Adipocyte (in vitro differentiated cells): Measurements from ENCODE around the gene CD74.

Experiments used
- DNase-seq: peaks from one replicate; pipeline ENCODE4 v3.0.0-alpha.2; 2015; ENCODE audit warnings: low read depth
- H3K27me3 ChIP-seq: replicated peaks from 2 replicates; pipeline ENCODE4 v1.7.0; 2013; ENCODE audit warnings: mild to moderate bottlenecking, low read length, moderate library complexity; ENCODE audit not compliant: control insufficient read depth, insufficient read depth
- H3K36me3 ChIP-seq: 2 replicates; pipeline ENCODE4 v1.7.0; 2013; ENCODE audit warnings: low read length, mild to moderate bottlenecking, moderate library complexity; ENCODE audit not compliant: control insufficient read depth, insufficient read depth, severe bottlenecking
- H3K4me1 ChIP-seq: 2 replicates; pipeline ENCODE4 v1.7.0; 2013; ENCODE audit warnings: mild to moderate bottlenecking, low read length, moderate library complexity; ENCODE audit not compliant: control insufficient read depth, insufficient read depth
- H3K4me3 ChIP-seq: 2 replicates; pipeline ENCODE4 v1.7.0; 2013; ENCODE audit warnings: mild to moderate bottlenecking, low read length, moderate library complexity
- H3K9ac ChIP-seq: 2 replicates; pipeline ENCODE4 v1.7.0; 2013; ENCODE audit warnings: mild to moderate bottlenecking, low read length, moderate library complexity
- H3K9me3 ChIP-seq: 2 replicates; pipeline ENCODE4 v1.7.0; 2013; ENCODE audit warnings: mild to moderate bottlenecking, low read length, moderate library complexity; ENCODE audit not compliant: control insufficient read depth

The CD74 gene

DNA sequence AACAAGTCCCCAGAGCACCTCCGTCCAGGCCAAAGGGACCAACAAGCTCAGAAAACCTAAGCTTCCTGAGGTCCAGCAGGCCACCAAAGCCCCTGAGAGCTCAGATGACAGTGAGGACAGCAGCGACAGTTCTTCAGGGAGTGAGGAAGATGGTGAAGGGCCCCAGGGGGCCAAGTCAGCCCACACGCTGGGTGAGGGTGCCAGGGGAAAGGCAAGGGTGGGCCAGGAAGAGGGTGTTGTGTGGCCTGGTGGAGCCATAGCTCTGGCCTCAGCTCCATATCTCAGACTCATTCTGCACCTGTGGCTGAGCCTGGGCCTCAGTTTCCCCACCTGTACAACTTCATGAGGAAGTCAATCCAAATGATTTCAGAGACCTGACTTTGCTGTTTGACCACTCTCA is 20.7 kb downstream of the CD74 start:
- Histone ChIP-seq H3K9ac (no peak overlapping the region), H3K36me3 (peaks cover 77% of the 10 kb centered on the region), H3K9me3 (no peaks in the 10 kb centered on the region), H3K4me3 (no peak overlapping the region), H3K27me3 (no peaks in the 10 kb centered on the region), H3K4me1 (no peaks in the 10 kb centered on the region)
- no peak for DNase-seq

DNA sequence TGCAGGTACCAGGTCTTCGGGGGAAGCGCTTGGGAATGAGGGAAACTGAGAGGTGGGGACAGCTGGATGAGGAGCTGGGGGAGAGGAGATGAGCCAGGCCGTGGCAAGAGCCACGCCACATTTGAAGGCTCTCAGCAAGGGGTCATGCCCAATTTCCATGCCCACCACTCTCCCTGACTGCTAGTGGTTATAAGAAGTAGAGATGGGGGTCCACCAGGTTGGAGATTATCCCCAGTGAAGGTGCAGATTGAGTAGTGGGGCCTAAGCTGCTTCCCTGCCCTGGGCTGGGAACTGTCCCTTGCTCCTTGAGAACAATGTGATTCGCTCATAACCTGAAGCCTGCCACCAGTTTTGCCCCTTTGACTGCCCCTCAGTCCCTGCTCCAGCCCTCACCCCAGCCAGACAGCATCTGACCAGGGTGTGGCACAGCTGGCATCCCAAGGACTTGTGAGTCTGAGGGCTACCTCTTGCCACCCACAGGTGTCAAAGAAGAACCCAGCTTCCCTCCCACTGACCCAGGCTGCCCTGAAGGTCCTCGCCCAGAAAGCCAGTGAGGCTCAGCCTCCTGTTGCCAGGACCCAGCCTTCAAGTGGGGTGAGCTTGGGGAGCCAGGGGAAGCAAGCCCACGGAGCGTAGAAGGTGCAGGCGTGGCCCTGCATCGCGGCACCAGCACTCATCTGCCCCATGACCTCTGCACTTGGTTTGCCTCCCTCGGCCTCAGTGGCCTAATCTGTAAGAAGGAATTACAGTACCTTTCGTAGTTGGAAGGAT is 21.5 kb downstream of the CD74 start:
- Histone ChIP-seq H3K4me3 (no peak overlapping the region), H3K4me1 (no peaks in the 10 kb centered on the region), H3K9me3 (no peaks in the 10 kb centered on the region), H3K27me3 (no peaks in the 10 kb centered on the region), H3K36me3 (peaks cover 79% of the 10 kb centered on the region), H3K9ac (no peak overlapping the region)
- DNase-seq, result no peak

DNA sequence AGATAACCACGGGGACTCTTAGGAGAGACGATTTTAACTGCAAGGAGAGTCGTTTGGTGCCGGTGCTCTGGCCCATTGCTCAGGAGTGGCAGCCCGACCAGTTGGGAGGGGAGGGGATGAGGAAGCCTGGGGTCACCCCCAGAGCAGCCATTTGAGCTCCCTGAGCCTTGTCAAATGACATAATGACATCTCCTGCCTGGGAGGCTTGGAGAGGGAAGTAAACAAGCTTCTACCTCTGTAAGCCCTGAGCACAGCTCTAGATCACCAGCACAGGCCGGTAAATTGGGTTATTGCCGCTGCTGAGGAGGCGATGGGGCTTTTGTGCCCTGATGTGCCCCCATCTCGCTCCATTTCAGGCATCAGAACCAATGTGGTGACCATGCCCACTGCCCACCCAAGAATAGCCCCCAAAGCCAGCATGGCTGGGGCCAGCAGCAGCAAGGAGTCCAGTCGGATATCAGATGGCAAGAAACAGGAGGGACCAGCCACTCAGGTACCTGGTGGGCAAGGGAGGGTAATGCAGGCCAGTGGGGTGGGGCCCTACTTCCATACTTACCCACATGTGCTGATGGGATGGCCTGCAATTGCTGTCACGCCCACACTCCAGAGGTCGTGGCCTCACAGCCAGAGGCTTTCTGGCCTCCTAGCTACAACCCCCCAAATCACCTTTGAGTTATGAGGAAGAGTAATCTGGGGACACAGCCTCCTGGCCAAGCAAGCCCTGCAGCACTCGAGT is 23.0 kb downstream of the CD74 start:
- no peaks in the 10 kb centered on the region for H3K9me3 ChIP-seq
- no peak overlapping the region for H3K4me3 ChIP-seq
- no peaks in the 10 kb centered on the region for H3K4me1 ChIP-seq
- H3K27me3 ChIP-seq, result no peaks in the 10 kb centered on the region
- peaks cover 69% of the 10 kb centered on the region for H3K36me3 ChIP-seq
- H3K9ac ChIP-seq, result no peak overlapping the region
- no peak for DNase-seq

DNA sequence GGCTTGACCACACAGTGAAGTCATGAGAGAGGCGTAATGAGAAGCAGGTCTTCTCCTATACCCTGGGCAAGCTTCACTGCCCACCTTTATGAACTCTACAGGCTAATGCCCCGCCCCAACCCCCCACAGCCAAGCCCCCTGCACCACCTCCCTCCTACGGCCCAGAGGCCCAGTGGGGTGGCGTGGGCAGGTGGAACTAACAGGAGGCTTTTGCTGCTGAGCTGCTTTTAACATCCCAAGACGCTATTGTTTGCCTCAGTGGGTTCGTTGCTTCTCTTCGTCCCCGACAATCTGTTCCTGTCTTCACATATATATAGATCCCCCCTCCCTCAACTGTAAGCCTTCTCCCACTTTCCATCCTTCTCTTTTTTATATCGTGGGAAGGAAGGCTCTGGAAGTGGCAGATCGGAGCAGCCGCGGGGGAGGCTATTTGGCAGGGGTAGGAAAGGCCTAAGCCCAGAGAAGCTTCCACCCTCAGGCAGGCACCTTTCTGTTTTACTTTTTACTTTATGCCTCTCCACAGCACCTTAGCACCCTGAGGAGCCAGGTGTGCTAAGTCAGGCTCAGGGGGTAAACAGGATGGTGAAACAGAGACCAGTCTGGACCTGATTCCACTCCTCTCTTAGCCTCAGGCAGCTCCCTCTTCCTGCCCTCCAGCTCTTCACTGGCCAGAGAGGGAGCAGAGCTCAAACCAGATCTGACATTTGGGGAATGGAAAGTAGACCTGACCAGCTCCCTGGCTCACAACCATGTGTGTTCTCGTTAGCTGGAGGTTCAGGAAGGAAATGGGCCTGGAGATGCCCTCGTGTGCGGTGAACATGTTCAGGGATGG is 26.5 kb downstream of the CD74 start:
- Histone ChIP-seq H3K4me1 (no peaks in the 10 kb centered on the region), H3K9me3 (no peaks in the 10 kb centered on the region), H3K4me3 (no peak overlapping the region), H3K27me3 (no peaks in the 10 kb centered on the region), H3K36me3 (peaks cover 70% of the 10 kb centered on the region), H3K9ac (no peak overlapping the region)
- DNase-seq, result no peak

DNA sequence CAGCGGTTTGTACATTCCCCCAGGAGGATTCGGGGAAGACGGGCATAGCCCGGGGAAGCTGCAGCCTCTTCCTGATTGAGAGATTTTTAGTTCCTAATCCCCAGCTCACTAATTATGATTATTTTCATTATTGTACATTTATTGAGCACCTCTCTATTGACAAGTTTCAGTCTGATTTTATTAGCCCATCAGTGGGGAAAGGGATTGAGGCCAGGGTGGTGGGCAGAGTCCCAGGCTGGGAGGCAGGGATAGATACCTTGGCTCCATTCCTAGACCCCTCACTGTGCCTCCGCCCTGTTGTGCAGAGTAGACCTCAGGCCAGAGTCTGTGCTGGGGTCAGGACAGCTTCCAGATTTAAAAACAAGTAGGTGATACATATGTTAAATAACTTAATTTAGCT is 28.0 kb downstream of the CD74 start:
- no peaks in the 10 kb centered on the region for H3K4me1 ChIP-seq
- no peak overlapping the region for H3K4me3 ChIP-seq
- H3K36me3 ChIP-seq, result peaks cover 76% of the 10 kb centered on the region
- DNase-seq, result no peak
- H3K9ac ChIP-seq, result no peak overlapping the region
- H3K9me3 ChIP-seq, result no peaks in the 10 kb centered on the region
- no peaks in the 10 kb centered on the region for H3K27me3 ChIP-seq

DNA sequence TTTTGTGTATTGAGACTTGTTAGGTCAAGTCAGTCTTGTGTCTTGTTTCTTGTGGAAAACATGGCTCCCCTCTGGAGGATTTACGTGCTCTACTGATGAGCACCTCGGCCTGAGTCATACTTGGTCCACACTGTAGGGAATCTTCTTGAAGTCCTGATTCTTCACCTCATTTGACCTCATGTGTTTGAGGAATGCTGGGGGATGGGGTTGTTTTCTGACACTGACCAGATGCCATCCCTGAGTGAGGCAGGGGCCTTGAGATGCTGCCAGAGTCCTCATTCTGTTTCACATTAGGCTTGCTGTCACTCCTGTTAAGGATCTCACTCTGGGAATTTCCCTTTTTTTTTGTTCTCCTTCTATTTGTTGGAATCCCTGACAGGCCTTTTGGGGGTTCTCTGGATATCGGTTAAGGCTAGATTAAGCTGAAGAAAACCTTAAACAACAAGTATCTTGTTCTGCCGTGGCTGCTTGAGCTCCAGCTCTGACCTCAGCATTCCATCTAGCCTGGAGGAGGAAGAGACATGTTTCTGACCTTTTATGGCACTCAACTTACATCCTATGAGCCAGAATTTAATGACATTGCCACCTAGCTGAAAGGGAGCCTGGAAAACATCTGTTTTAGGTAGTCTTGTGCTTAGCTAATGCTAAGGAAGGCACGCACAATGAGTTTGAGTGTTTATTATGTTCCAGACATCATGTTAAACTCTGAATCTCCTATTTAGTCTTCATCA is 34.6 kb downstream of the CD74 start:
- no peaks in the 10 kb centered on the region for H3K9me3 ChIP-seq
- peaks cover 14% of the 10 kb centered on the region for H3K4me1 ChIP-seq
- peak; percentile 83 for DNase-seq
- no peak overlapping the region for H3K4me3 ChIP-seq
- no peaks in the 10 kb centered on the region for H3K27me3 ChIP-seq
- no peak overlapping the region for H3K9ac ChIP-seq
- H3K36me3 ChIP-seq, result peaks cover 81% of the 10 kb centered on the region

DNA sequence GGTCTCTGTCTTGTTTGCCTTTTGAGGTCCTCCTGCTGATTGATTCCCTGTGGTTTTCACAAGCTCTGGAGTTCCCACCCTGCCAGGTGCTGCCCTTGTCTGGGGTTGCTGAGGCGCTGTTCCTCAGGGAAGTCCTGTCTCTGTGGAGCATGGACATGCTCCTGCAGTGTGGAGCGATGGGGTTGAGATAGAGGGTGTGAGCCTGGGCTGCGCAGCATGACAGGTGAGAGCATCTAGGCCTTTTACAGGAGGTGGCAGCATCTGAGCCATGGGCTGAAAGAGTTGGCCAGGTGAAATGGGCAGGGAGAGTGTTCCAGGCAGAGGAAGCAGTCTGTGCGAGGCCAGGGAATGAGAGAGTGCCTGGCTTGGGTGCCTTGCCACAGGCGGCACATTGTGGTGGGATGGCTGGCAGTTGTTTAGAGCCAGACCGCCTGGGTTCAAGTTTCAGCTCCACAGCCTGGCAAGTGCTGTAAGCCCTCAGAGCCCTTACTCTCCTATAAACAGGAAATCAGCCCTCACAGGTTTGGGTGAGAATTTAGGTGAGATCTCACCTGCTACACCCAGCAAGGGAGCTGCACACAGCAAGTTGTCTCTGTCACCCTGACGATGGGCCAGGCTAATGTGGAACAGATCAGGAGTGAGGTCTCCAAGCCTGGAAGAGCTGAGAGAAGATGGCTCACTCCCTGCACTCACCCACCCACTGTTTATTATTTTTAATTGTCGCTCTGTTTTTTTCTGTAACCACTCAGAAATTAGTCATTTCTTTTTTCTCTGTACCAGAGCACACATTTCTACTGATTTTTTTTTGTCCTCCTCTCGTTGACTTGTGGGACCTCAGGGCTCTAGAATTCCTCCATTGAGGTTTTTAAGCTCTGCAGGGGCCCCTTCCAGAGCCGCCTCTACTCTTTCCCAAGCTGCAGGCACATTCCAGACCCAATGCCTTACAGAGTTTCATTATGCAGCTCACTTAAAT is 35.6 kb downstream of the CD74 start:
- peak; percentile 61 for DNase-seq
- no peak overlapping the region for H3K9ac ChIP-seq
- peaks cover 14% of the 10 kb centered on the region for H3K4me1 ChIP-seq
- no peaks in the 10 kb centered on the region for H3K27me3 ChIP-seq
- no peak overlapping the region for H3K4me3 ChIP-seq
- no peaks in the 10 kb centered on the region for H3K9me3 ChIP-seq
- H3K36me3 ChIP-seq, result peaks cover 81% of the 10 kb centered on the region

DNA sequence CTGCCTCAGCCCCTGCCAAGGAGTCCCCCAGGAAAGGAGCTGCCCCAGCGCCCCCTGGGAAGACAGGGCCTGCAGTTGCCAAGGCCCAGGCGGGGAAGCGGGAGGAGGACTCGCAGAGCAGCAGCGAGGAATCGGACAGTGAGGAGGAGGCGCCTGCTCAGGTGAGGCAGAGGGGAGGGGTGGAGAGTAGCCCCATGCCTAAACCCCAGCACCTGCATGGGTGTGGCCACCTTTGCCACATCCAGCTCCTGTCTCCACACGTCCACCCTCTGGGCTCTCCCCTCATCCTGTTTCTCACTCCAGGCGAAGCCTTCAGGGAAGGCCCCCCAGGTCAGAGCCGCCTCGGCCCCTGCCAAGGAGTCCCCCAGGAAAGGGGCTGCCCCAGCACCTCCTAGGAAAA is 38.1 kb downstream of the CD74 start:
- Histone ChIP-seq H3K9me3 (no peaks in the 10 kb centered on the region), H3K4me3 (no peak overlapping the region), H3K36me3 (peaks cover 82% of the 10 kb centered on the region), H3K27me3 (no peaks in the 10 kb centered on the region), H3K9ac (no peak overlapping the region), H3K4me1 (peaks cover 14% of the 10 kb centered on the region)
- no peak for DNase-seq

DNA sequence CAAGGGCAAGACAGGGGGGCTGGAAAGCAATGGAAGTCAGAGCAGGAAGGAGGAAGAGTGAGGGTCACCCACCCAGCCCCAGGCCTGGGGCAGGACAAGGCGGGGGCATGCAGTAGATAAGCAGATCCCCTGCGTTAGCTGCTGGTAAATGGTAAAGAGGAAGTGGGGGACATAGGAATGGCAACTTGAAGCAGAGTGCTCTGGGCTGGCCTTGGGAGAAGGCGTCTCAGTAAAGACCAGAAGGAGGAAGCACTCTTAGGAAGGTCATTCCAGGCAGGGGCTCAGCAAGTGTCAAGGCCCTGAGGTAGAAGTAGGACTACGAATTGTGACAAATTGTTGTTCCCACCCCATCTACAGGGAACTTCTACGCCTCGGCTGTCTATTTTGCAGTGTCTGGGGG is 40.1 kb downstream of the CD74 start:
- Histone ChIP-seq H3K4me1 (peaks cover 8% of the 10 kb centered on the region), H3K27me3 (no peaks in the 10 kb centered on the region), H3K9me3 (no peaks in the 10 kb centered on the region), H3K9ac (no peak overlapping the region), H3K36me3 (peaks cover 93% of the 10 kb centered on the region), H3K4me3 (no peak overlapping the region)
- DNase-seq, result no peak

DNA sequence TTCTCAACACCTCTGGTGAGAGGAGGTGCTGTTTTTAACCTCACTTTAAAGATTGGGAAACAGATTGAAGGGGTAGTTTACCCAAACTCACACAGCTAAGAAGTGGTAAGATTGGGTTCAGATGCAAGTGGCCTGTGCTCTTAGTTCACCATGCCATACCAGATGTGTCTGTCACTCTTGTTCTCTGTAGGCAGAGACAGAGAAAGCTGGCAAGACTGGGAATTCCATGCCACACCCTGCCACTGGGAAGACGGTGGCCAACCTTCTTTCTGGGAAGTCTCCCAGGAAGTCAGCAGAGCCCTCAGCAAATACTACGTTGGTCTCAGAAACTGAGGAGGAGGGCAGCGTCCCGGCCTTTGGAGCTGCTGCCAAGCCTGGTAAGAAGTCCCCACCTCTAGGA is 44.2 kb downstream of the CD74 start:
- no peak for DNase-seq
- Histone ChIP-seq H3K4me3 (no peak overlapping the region), H3K27me3 (no peaks in the 10 kb centered on the region), H3K36me3 (peaks cover 89% of the 10 kb centered on the region), H3K9ac (no peak overlapping the region), H3K4me1 (no peaks in the 10 kb centered on the region), H3K9me3 (no peaks in the 10 kb centered on the region)
